Brain microvascular endothelial cell (primary cell): ENCODE measurements around the gene ADIPOR2.

Source experiments
- DNase-seq: peaks from one replicate; pipeline ENCODE4 v3.0.0-alpha.2; 2020
- H3K27ac ChIP-seq: fragments of 250-450 bp; sonication (Bioruptor Pico); 2 replicates; pipeline ENCODE4 v1.5.1; 2020; ENCODE audit warnings: mild to moderate bottlenecking, moderate library complexity
- H3K27me3 ChIP-seq: fragments of 250-450 bp; sonication (Bioruptor Pico); replicated peaks from 2 replicates; pipeline ENCODE4 v1.5.1; 2020; ENCODE audit warnings: mild to moderate bottlenecking
- H3K36me3 ChIP-seq: fragments of 250-450 bp; sonication (Bioruptor Pico); replicated peaks from 2 replicates; pipeline ENCODE4 v1.5.1; 2020; ENCODE audit warnings: mild to moderate bottlenecking
- H3K4me3 ChIP-seq: 2 replicates; pipeline ENCODE4 v1.5.1; 2011; ENCODE audit warnings: low read depth, mild to moderate bottlenecking, control low read depth, low read length, moderate library complexity
- CTCF ChIP-seq: IDR thresholded peaks from 2 replicates; pipeline ENCODE4 v1.5.1; 2011; ENCODE audit warnings: low read depth, mild to moderate bottlenecking, moderate library complexity, low read length, control low read depth, inconsistent platforms; ENCODE audit errors: missing control alignments
- in situ Hi-C: cut with HindIII; loops from 2 replicates; pipeline ENCODE4 v1.10.0; 2017; ENCODE audit warnings: low sequenced_read_pairs, low pct_ligation_motif_present

The ADIPOR2 gene

DNA sequence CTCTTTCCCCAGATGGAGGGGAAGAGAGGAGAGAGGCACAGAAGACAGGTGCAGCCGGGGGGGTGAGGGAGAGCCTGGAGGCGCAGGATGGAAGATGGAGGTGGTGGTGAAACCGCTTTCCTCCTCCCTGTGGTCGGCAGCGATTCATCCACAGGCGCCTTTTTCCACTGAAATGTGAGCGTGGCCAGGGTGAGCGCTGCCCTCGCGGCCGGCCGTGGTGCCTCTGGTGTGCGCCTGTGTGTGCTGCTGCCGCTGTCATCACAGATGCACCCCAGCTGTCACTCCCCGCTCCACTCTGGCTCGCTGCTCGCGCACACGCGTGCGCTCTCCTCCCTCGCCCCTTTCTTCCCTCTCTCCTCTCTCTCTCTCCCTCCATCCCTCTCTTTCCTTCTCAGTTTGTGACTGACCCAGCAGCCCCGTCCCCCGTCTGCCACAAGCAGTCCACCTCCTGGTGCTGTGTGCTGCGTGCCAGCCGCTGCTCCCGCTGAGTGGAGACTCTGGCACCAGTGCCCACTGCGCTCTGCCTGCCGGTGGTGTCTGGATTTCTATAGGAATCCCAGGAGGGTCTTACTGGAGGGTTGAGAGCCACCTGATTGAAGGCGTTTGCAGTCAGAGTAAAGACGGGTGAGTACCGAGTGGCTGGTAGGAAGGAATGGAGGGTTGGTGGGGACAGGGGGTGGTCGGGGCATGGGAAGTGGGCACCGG lies 129.5 kb downstream of the ADIPOR2 start, which contains the start of gene LRTM2:
LRTM2 (plus strand) TSS at position 375 of the 705 bp plus-strand sequence. CDS start 7,584 bp downstream, outside the sequence.
- in situ Hi-C loops, result loop anchor here (25.0 kb wide), 1 partner anchor 117 kb away; no protein-coding TSS in a partner anchor
- Histone ChIP-seq H3K36me3 (no peaks in the 10 kb centered on the region), H3K27me3 (peaks cover 42% of the 10 kb centered on the region), H3K4me3 (no peak within 1 kb of the TSS), H3K27ac (no peak within 1 kb of the TSS)
- no peak for DNase-seq
- TF ChIP-seq CTCF, result no peak

DNA sequence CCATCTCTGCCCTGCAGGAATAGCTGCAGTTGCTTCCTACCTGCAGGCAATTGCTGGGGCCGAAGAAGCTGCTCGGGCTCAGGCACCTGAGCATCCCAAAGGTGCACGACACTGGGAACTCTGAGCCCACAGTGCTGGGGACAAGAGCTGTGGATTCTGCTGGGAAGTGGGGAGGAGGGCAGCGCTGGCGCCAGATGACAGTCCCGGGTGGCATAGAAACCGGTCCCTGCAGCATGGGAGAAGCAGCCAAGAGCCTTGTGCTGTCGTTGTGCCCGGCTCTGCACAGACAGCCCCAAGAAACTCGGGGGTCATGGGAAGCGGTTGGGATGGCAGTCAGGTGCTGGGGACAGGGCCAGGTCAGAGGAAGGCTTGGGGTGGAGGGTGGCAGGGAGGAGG lies 130.0 kb downstream of the ADIPOR2 start:
- TF ChIP-seq CTCF, result no peak
- DNase-seq, result no peak
- in situ Hi-C loops, result loop anchor here (25.0 kb wide), 1 partner anchor 116 kb away; no protein-coding TSS in a partner anchor
- Histone ChIP-seq H3K36me3 (no peaks in the 10 kb centered on the region), H3K27ac (no peak overlapping the region), H3K4me3 (no peak overlapping the region), H3K27me3 (peaks cover 42% of the 10 kb centered on the region)

- H3K4me3 ChIP-seq, result no peak overlapping the region
- in situ Hi-C loops, result loop anchor here (25.0 kb wide), 1 partner anchor 115 kb away; no protein-coding TSS in a partner anchor
- H3K36me3 ChIP-seq, result no peaks in the 10 kb centered on the region
- no peak for TF ChIP-seq CTCF
- H3K27me3 ChIP-seq, result peaks cover 42% of the 10 kb centered on the region
- H3K27ac ChIP-seq, result no peak overlapping the region
- no peak for DNase-seq
Observed at GRCh38 chr12:1821805-1822204, 130.9 kb downstream of the ADIPOR2 start.

DNA sequence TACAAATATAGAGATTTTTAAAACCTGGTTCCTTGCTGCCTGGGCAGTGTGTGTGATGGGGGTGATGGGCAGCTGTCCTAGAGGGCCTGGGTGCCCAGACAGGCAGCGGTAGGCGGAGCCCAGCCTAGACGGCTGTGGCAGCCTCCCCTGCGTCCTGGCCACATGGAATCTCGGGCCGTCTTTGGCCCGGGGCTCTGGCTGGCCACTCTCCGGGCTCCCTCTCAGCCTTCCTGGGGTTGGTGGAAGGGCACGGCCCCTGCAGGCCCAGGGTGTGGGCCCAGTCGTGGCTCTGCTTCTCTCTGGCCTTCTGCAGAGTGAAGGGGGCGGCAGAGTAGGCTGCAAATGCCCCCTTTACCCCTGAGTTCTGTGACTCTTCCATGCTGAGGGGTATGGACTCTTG lies 131.8 kb downstream of the ADIPOR2 start:
- in situ Hi-C loops, result loop anchor here (25.0 kb wide), 1 partner anchor 115 kb away; no protein-coding TSS in a partner anchor
- no peak for DNase-seq
- Histone ChIP-seq H3K36me3 (no peaks in the 10 kb centered on the region), H3K27me3 (peaks cover 42% of the 10 kb centered on the region), H3K4me3 (no peak overlapping the region), H3K27ac (no peak overlapping the region)
- TF ChIP-seq CTCF, result no peak

GRCh38 chr12:1823237-1823636 lies 132.4 kb downstream of the ADIPOR2 start:
- H3K36me3 ChIP-seq, result no peaks in the 10 kb centered on the region
- DNase-seq, result no peak
- H3K4me3 ChIP-seq, result no peak overlapping the region
- TF ChIP-seq CTCF, result no peak
- no peak overlapping the region for H3K27ac ChIP-seq
- in situ Hi-C loops, result loop anchor here (25.0 kb wide), 1 partner anchor 114 kb away; no protein-coding TSS in a partner anchor
- peaks cover 42% of the 10 kb centered on the region for H3K27me3 ChIP-seq
